GM19463 (cell line): ENCODE measurements around the gene SPNS3.

Source experiments
- ATAC-seq: cut with Tn5 transposase; IDR thresholded peaks from one replicate; pipeline ENCODE4 v1.9.1; 2021; ENCODE audit warnings: mild to moderate bottlenecking, moderate library complexity; ENCODE audit not compliant: unreplicated experiment

SPNS3 gene, protein sequence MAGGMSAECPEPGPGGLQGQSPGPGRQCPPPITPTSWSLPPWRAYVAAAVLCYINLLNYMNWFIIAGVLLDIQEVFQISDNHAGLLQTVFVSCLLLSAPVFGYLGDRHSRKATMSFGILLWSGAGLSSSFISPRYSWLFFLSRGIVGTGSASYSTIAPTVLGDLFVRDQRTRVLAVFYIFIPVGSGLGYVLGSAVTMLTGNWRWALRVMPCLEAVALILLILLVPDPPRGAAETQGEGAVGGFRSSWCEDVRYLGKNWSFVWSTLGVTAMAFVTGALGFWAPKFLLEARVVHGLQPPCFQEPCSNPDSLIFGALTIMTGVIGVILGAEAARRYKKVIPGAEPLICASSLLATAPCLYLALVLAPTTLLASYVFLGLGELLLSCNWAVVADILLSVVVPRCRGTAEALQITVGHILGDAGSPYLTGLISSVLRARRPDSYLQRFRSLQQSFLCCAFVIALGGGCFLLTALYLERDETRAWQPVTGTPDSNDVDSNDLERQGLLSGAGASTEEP

GRCh38 chr17:4433515-4434031, at the start of gene SPNS3:
Gene SPNS3, plus strand, starts transcription at chr17:4433940. Its CDS starts 28 bp downstream, at chr17:4433968.
- ATAC-seq = no peak

DNA sequence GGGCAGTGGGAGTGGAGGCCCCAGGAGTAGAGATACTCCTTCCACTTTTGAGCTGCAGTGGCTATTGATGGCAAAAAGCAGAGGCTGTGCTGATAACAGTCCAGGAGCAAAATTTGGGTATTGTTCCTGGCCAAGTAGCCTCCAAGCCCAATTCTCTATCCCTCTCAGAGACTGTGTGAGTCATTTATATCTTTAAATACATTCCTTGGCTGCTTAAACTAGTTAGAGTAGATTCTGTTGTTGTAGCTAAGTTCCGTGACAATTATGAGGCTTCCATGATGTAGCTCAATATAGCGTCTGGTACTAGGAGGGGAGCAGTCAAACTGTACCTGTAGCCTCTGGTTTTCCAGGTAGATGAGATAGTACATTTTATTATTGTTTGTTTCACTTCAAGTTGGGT, 47.3 kb upstream of the SPNS3 start:
- no peak for ATAC-seq

- ATAC-seq = no peak
Measured at GRCh38 chr17:4387137-4387536, 46.6 kb upstream of the SPNS3 start.

DNA sequence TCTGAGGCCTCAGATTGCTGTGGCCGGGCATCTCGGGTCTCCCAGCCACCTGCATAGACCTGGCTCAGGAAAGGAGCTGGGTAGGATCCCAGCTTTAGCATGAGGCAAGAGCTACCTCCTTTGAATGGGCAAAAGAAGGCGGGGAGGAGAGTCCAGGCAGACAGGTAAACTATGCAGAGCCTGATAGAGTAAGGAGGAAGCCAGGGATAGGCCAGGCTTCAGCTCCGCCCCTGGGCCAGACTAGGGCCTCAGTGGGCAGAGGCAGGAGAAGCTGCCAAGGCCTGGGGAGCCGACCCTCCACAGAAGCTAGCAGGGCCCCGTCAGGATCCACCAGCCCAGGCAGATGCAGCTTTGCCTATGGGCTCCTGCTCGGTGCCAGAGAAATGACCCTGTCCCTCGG, 44.7 kb upstream of the SPNS3 start:
- no peak for ATAC-seq

DNA sequence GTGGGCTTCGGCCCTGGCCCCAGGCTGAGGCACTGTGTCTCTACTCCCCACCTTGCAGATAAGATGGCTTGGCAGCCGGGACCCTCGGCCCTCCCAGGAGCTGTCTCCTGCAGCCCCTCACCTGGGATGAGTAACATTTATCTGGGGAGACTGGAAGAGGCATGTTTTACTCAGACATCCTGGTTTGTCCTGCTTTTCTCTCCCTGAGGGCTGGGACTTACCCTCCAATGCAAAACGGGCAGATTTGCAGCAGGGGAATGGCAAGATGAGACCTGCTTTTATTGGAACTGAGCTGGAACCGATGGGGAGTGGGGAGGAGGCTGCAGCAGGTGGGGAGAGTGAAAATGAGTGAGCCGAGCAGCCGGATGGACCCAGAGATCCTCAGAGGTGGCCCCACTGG, 39.9 kb upstream of the SPNS3 start:
- no peak for ATAC-seq

- ATAC-seq = no peak
Measured at GRCh38 chr17:4394208-4395110, 39.3 kb upstream of the SPNS3 start.

DNA sequence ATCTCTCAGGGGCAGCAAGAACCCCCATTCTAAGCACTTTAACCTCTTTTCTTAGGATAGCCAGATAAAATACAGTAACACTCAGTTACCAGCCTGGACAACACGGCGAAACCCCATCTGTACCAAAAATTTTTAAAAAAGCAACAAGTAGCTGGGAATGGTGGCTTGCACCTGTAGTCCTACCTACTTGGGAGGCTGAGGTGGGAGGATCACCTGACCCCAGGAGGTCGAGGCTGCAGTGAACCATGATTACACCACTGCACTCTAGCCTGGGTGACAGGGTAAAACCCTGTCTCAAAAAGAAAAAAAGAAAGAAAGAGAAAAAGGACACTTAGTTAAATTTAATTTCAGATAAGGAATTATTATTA, 38.6 kb upstream of the SPNS3 start:
- no peak for ATAC-seq

GRCh38 chr17:4397840-4398239, 35.9 kb upstream of the SPNS3 start:
- no peak for ATAC-seq

GRCh38 chr17:4405038-4405669, 28.6 kb upstream of the SPNS3 start:
- ATAC-seq = no peak

DNA sequence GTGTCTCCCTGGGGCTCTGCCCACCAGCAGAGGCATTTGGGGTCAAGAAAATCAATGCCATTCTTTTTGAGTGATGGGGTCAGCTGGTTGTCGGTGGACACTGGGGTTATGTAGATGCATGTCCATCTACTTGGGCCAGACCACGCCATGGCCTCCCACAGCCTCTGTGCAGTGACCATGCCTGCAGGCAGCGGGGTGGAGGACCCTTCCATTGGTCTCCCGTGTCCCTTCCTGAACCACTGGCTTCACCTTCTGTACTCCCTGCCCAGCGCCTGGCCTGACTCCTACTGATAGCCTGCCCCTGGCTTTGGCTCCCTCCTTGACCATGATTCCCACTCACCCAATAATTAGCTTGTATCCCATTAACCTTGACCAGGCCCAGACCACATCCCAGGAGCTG, 28.0 kb upstream of the SPNS3 start:
- no peak for ATAC-seq

DNA sequence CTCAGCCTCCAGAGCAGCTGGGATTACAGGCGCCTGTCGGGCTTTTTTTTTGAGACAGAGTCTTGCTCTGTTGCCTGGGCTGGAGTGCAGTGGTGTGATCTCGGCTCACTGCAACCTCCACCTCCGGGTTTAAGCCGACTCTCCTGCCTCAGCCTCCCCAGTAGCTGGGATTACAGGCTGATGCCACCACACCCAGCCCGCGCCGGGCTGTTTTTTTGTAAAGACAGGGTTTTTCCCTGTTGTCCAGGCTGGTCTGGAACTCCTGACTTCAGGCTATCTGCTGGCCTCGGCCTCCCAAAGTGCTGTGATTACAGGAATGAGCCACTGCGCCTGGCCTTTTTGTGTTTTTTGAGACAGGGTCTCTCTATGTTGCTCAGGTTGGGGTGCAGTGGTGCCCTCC, 27.4 kb upstream of the SPNS3 start:
- ATAC-seq = no peak

GRCh38 chr17:4407216-4407615, 26.5 kb upstream of the SPNS3 start:
- ATAC-seq = no peak

GRCh38 chr17:4407851-4408250, 25.9 kb upstream of the SPNS3 start:
- ATAC-seq = no peak

DNA sequence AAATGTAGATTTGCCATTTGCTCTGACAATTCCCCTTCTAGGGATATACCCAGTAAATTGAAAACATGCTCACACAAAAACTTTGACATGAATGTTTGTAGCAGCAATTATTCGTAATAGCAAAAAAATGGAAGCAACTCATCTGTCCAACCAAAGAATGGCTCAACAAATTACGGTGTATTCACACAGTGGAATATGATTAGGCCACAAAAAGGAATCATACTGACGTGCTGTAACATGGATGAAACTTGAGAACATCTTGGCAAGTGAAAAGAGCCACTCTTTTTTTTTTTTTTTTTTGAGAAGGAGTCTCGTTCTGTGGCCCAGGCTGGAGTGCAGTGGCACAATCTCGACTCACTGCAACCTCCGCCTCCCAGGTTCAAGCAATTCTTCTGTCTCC, 24.1 kb upstream of the SPNS3 start:
- ATAC-seq = no peak

- ATAC-seq = no peak
Measured at GRCh38 chr17:4411201-4411600, 22.5 kb upstream of the SPNS3 start.

GRCh38 chr17:4412933-4413831, 20.6 kb upstream of the SPNS3 start:
- no peak for ATAC-seq

GRCh38 chr17:4417129-4417667, 16.5 kb upstream of the SPNS3 start:
- no peak for ATAC-seq

DNA sequence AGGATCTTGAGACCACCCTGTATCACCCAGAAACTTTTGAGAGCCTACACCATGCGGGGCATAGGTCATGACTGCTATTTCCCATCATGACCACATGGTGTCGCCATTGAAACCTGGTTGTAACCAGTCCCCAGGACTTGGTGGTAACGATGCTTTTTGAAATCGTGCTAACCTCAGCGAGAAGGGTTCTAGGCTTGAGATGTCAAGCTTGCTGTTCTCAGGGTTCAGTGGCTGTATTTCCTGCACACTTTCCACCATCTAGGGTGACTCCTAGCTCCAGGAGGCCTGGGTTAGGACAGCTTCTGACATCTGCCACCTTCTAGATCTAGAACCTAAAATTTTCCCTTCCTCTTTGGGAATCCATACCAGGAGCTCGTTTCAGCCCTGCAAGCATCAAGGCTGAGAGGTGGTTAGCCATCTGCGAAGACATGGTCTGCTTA, 13.0 kb upstream of the SPNS3 start:
- no peak for ATAC-seq

DNA sequence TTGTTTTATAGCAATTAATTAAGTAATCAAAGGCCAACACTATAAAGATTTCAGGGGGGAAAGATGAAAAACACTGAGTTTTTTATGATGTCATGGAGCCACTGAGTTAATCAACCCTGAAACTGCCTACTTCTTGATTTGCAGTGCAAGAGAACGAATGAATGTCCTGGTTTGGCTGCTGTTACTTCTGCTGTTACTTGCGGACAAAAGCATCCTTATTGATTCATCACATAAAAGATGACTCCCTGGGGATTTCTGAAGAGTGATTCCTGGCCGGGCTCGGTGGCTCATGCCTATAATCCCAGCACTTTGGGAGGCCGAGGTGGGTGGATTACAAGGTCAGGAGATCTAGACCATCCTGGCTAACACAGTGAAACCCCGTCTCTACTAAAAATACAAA, 10.9 kb upstream of the SPNS3 start:
- ATAC-seq = no peak

DNA sequence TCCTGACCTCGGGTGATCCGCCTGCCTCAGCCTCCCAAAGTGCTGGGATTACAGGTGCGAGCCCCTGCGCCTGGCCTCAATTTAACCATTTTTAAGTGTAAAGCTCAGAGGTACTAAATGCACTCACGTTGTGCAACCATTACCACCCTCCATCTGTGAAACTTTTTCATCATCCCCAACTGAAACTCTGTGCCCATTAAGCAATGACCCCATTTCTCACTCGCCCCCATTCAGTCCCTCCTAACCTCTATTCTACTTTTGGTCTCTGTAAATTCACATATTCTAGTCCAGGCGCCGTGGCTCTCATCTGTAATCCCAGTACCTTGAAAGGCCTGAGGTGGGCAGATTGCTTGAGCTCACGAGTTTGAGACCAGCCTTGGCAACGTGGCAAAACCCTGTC, 8.3 kb upstream of the SPNS3 start:
- ATAC-seq = no peak
